Measurements from ENCODE around the gene MOB3B.

GRCh38 chr9:27352457-27353165 lies 177.0 kb downstream of the MOB3B start:
- TF ChIP-seq SUZ12 (IDR thresholded peaks at IDR 0.05) (no peak), L3MBTL2 (conservative IDR thresholded peaks at IDR 0.05) (no peak), ZNF384 (IDR thresholded peaks at IDR 0.05) (no peak), PKNOX1 (IDR thresholded peaks at IDR 0.05) (no peak), ELF4 (IDR thresholded peaks at IDR 0.05) (no peak), NFRKB (IDR thresholded peaks at IDR 0.05) (no peak), TARDBP (IDR thresholded peaks at IDR 0.05) (no peak), FOXM1 (IDR thresholded peaks at IDR 0.05; ENCODE audit: borderline replicate concordance) (no peak), HDGF (IDR thresholded peaks at IDR 0.05; ENCODE audit: borderline replicate concordance) (no peak)
